Psoas muscle (tissue), 8 donors: ENCODE results near the gene UNC13A. TPM values are rescaled to one million over a fixed set of nuclear protein-coding genes. Genes with fewer than 3 reads are reported as not detected.

ENCODE experiments used
- ATAC-seq, 4 donors: fragments of 200-7000 bp; cut with Tn5 transposase; one replicate each; pipeline ENCODE4 v1.9.1; 2020; ENCODE audit warnings: moderate library complexity in 3 of 4, mild to moderate bottlenecking in 2 of 4
- DNase-seq, 2 donors: peaks; one replicate each; pipeline ENCODE4 v3.0.0-alpha.2; 2020
- H3K27ac ChIP-seq: fragments of 200-600 bp; one replicate; pipeline ENCODE4 v1.8.0; 2022
- H3K27me3 ChIP-seq, 3 donors: fragments of 200-600 bp in 1 of 3; one replicate each; pipeline versions ENCODE4 v1.6.1 to v1.8.0; 2013 to 2022; ENCODE audit warnings: low read length in 2 of 3, mild to moderate bottlenecking in 2 of 3, moderate library complexity in 1 of 3; ENCODE audit not compliant: insufficient read depth in 3 of 3
- H3K36me3 ChIP-seq, 2 donors: fragments of 200-600 bp in 1 of 2; one replicate each; pipeline versions ENCODE4 v1.6.1 to v1.8.0; 2013 to 2022; ENCODE audit warnings: low read depth in 1 of 2, mild to moderate bottlenecking in 1 of 2, moderate library complexity in 1 of 2; ENCODE audit not compliant: insufficient read depth in 1 of 2
- H3K4me1 ChIP-seq: fragments of 200-600 bp; one replicate; pipeline ENCODE4 v1.8.0; 2022
- H3K4me3 ChIP-seq: fragments of 200-600 bp; one replicate; pipeline ENCODE4 v1.8.0; 2022; ENCODE audit warnings: mild to moderate bottlenecking
- H3K9me3 ChIP-seq: fragments of 200-600 bp; one replicate; pipeline ENCODE4 v1.8.0; 2022
- CTCF ChIP-seq: fragments of 200-600 bp; IDR thresholded peaks from one replicate; pipeline ENCODE4 v1.8.0; 2022; ENCODE audit warnings: antibody characterized with exemption
- whole genome bisulfite sequencing, 3 donors: extraction: QIAGEN DNeasy Blood & Tissue Kit; methylation state at CpG; one replicate each; pipeline versions ENCODE4 v1.1.6 to v1.1.7; 2013; 5-methylcytosine and 5-hydroxymethylcytosine counted together
- intact Hi-C, 2 donors: fragments of 100-400 bp; cut with DNase I; formaldehyde crosslinking; loops; one replicate each; pipeline versions ENCODE4 v1.11.0 to v1.14.2; 2022
- polyA plus RNA-seq, 3 donors: library from polyadenylated mRNA; stranded (reverse); fragments of 200-250 nt; gene quantifications; one replicate each; pipeline ENCODE4 v1.2.3, GENCODE V29; 2013
- total RNA-seq, 4 donors: library from RNA; stranded (reverse); fragmentation: NEBNext Ultra II Directional in 2 of 4; extraction: Animal tissue kit (Norgen Biotek cat#: 25700) in 2 of 4; gene quantifications; one replicate each; pipeline versions ENCODE4 v1.2.1 to v1.2.4, GENCODE V29; 2021 to 2023
- donor health status: healthy with polysubstance abuse.
- donor health status: DM: no; HTN: no; CAD: no; lungs with moderate emphysema.
- donor health status: Bipolar disorder and iron deficiency.
- donor health status: healthy.
- donor health status: DM: yes; HTN: yes; CAD: no.
- donor health status: DM: no; HTN: no; CAD: no.
- donor health status: DM: no; HTN: no; CAD: no.
- donor health status: DM: yes; HTN: yes; CAD: no.

The UNC13A gene
- total and polyA plus RNA-seq, 7 donors: 0.04 to 0.19 (median 0.05) TPM; not detected in 3

DNA sequence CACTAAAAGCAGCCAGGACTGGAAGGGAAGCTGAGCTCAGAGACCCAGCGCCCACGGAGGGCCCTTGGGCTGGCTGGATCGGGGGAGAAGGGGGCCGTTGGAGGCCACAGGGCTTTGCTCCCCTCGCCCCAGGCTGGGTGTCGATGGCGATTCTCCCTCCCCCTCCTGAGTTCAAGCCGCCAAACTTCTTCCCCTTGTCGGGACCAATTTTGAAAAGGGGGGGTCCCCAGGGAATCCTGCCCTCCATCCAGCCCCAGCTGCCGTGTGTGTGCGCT lies 71.5 kb downstream of the UNC13A start:
- DNase-seq (no peak), ATAC-seq (no peak)
- no peaks in the 10 kb centered on the region for H3K9me3 ChIP-seq
- intact Hi-C loops: no loop called here
- H3K4me3 ChIP-seq: peak overlapping the region; percentile 18
- H3K36me3 ChIP-seq: no peaks in the 10 kb centered on the region
- peaks cover 0 to 37% (median 7%) of the 10 kb centered on the region in 3 donors for H3K27me3 ChIP-seq
- TF ChIP-seq CTCF: no peak
- H3K4me1 ChIP-seq: no peaks in the 10 kb centered on the region
- WGBS, 3 donors: 1 to 10% (median 3%) methylated on average over 9 to 11 of the region's 11 CpGs
- no peak overlapping the region for H3K27ac ChIP-seq

GRCh38 chr19:17615889-17616685 lies 72.1 kb downstream of the UNC13A start:
- H3K4me1 ChIP-seq: no peaks in the 10 kb centered on the region
- peak in 1 of 2 donors; percentile 6 for DNase-seq
- intact Hi-C loops: no loop called here
- no peaks in the 10 kb centered on the region for H3K36me3 ChIP-seq
- no peak overlapping the region for H3K27ac ChIP-seq
- H3K4me3 ChIP-seq: peak overlapping the region; percentile 18
- no peaks in the 10 kb centered on the region for H3K9me3 ChIP-seq
- 15 to 27% (median 23%) methylated on average over 25 to 27 of the region's 27 CpGs for WGBS, 3 donors
- TF ChIP-seq CTCF: no peak
- no peak for ATAC-seq
- peaks cover 0 to 37% (median 7%) of the 10 kb centered on the region in 3 donors for H3K27me3 ChIP-seq

DNA sequence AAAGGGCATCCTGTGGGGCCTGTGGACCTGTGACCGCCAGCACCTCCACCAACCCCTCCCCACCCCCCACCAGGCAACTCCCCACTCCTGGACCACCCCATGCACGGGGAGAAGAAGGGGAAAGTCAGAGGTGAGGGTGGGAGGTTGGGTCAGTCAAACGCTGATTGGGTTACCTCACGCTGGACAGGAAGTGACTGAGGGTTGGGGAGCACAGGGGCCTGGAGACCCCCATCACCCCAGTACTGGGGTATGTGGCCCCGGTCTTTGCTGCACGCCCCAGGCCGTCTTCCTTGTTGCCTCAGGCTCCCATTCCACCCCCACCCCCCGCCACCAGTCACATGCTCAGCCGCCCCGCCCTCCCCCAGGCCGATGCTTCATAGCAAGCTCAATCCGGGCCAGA lies 73.7 kb downstream of the UNC13A start:
- Histone ChIP-seq H3K4me1 (no peaks in the 10 kb centered on the region), H3K9me3 (no peaks in the 10 kb centered on the region), H3K27me3 (peaks cover 0 to 37% (median 7%) of the 10 kb centered on the region in 3 donors), H3K36me3 (no peaks in the 10 kb centered on the region), H3K4me3 (no peak overlapping the region), H3K27ac (no peak overlapping the region)
- whole genome bisulfite sequencing, 3 donors: 70 to 81% (median 76%) methylated on average over 11 to 12 of the region's 12 CpGs
- ATAC-seq: no peak
- TF ChIP-seq CTCF: no peak
- intact Hi-C loops: no loop called here
- DNase-seq: peak in 1 of 2 donors; percentile 22

DNA sequence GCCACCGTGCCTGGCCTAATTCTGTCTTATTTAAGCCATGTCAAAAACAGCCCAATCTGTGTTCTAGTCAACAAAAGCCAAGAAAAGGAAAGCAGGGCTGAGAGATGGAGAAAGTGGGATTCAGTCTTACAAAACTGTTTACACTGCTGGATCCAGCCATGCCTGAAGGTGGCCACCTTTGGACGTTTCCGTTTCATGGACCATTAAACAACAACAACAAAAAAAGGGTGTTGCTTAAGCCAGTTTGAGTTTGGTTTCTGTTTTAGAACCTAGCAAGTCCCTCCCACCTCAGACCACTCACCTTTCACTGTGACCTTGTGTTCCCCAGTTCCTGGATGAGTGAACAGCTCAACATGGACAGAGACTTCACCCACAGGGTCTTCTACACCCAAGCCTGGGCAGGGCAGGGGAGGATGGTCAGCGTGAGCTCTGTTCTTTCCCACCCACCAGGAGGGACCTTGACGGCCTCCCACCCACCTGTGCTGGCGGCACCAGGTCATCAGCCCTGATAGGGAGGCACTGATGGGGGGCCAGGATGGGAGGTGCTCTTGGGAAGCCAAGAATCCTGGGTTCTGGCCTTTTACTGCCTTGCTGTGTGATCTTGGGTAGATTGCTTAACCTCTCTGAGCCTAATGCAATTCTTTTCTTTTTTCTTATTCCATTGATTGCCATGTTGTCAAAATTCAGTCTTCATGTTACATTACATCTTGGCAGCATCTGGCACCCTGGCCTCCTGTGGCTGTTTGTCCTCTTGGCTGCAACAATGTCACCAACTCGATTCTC lies 76.5 kb downstream of the UNC13A start:
- 67 to 73% (median 73%) methylated on average over 7 of the region's 7 CpGs for WGBS, 3 donors
- Histone ChIP-seq H3K4me3 (no peak overlapping the region), H3K27me3 (peaks cover 0 to 27% (median 2%) of the 10 kb centered on the region in 3 donors), H3K9me3 (no peaks in the 10 kb centered on the region), H3K4me1 (no peaks in the 10 kb centered on the region), H3K27ac (no peak overlapping the region), H3K36me3 (no peaks in the 10 kb centered on the region)
- no peak for TF ChIP-seq CTCF
- intact Hi-C loops: no loop called here
- DNase-seq: no peak
- ATAC-seq: no peak
